NCI-H2171 treated with DMSO at 0.1 percent for 48 hours (cell line): Measurements from ENCODE around the gene MT1HL1.

ENCODE experiments used
- DNase-seq: peaks from one replicate; lab custom pipeline; 2025; lab: John Stamatoyannopoulos, UW

MT1HL1 gene

DNA sequence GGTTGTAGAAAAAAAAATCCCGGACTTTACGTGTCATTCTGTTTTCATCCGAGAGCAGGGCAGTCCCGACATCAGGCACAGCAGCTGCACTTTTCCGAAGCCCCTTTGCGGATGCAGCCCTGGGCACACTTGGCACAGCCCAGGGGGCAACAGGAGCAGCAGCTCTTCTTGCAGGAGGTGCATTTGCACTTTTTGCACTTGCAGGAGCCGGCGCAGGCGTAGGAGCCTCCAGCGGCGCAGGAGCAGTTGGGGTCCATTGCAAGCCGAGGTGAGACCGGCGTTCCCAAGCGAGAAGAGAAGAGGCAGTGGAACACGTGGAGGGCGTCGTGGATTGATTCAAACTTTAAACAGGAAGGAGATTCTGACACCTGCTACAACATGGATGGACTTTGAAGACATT, at the start of gene MT1HL1:
TSS of gene MT1HL1 (minus strand) at position 326 of the 400 bp plus-strand sequence. CDS start at position 257, 69 bp downstream.
- no peak for DNase-seq

DNA sequence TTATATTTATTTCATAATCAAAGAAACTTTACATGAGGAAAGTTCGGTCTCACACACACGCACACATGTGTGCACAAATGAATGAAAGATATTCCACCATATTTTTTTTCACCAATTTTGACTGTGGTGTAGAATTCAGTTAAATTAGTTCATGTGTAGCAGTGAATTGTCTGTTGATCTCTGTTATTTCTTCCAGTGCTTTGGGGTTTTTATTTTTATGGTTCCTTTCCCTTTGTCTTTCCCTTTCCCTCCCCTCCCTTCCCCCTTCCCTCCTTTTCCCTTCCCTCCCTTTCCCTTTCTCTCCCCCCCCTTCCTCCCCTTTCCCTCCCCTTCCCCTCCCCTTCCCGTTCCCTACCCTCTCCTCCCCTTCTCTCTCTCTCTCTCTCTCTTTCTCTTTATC, 46.7 kb upstream of the MT1HL1 start:
- no peak for DNase-seq

DNA sequence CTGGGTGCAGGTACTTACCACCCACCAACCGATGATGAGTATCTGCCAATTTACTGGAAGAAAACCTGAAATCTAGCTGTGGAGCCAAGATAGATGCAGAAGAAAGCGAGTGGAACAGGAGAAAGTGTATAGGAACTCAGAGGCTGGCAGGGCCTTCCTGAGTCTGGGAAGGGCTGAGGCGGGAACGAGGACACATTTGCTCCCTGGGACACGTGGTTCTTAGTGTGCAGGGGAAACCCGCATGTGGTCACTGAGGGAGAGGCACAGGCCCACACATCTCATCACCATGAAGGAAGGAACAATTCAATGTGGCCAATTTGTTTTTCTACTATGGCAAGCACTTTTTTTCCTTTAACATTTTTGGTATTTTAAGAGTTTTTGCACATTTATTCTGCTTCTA, 45.9 kb upstream of the MT1HL1 start:
- no peak for DNase-seq

DNA sequence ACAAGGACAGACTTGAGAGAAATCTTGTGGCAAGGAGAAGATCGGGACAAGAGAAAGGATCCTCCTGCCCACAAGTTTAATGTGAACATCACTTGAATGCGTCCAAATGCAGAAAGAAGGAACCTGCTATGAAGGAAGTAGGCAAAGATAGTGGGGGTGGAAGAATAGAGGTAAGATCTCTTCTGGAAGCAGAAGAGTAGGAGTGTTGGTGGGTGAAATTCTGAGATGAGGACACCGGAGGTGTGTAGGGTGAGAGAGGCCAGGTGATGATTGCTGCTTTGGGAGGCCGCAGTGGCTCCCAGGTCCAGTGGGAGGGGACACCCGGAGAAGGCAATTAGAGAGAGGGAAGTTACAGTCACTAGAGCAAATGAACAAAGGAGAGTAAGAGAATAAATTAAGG, 44.6 kb upstream of the MT1HL1 start:
- DNase-seq = no peak

DNA sequence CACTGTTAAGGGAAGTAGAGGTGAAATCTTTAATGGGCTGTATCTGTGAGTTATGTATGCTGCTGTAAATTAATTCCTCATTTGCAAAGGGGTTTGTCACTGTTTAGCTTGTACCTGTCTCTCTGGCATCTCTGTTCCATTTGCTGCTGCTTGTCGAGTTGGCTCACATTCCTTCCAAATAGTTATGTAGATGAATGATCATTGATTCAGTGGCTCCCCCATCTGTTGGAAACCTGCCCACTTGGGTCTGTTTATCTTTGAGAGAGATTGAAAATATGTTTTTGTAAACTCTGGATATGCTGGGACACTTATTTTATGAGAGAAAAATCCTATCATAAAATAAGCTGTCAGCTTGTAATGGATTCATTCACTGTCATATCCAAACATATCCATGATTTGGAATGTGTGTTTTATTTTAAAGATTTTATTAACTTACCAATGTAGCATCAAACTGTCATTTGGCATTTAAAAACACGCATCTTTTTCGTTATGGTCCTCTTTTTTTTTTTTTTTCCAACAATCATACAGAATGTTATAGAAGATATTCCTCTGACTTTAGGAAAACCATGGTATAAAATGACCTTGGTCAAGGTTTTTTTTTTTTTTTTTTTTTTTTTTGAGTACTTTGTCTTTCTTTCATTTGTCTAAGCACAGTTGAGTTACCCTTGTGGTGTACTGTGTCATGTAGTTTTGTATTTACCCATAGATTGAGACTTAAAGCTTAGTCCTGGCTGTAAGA, 41.2 kb upstream of the MT1HL1 start:
- peak; percentile 26 for DNase-seq

DNA sequence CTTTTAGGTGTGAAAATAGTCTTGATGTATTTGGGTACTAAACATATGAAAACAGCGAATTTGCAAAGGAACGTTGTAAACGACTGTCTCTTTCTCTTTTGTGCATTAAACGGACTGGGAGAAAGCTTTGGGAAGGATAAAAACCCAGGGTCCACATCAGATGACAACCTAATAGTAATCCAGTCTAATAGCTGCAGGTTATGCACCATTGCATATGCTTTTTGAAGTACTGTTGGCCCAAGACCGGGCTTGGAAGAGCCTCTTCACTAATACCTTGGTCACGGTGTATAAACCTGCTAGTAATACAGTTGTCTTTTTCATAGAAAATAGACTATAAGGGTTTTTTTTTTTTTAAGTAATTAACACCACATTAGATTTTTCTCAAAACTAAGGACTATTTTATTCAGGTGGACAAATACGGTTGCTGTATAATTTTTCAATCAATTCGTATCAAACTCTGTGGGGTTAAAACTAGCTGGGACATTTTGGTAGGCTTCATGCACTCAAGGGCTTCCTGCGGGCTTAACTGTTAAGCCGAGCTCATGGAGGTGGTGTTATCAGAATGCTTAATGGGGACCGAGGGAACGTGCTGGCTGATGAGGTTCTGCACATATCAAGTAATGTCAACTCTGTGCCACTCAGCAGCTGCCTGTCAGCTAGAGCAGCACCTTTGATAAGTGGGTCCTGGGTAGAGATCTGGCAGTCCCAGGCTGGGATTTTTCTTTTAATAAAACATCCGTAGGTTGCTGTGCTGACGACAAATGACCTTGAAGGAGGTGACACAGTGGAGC, 39.8 kb upstream of the MT1HL1 start:
- DNase-seq = peak; percentile 49

DNA sequence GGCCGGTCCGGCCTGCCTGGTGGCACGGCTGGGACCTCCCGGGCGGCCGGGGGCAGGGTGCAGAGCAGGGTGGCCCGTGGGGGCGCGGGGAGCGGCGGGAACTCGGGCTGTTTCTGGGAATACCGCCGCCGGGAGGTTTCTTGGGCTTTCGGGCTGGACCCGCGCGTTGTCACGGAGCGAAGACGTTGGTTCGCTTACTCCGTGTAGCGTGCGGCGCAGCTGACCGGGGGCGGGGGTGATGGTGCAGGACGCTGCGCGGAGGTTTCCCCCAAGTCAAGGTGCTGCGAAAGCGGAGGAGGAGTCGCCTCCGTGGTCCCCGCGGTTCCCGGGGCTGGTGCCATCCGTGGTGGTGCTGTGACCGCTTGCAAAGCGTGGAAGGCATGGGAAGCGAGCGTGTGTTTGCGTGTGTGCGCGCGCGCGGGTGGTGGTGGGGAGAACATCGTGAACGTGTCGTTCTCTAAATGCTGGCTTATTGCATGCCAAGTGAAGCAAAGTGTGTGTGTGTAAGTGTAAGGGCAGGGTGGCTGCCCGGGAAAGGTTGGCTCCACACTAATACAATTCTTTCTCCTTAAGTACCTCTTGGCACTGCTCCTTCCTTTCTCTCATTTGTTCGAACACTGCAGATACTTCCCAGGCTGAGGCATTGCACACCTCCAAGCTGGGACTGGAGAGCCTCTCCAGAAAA, 38.8 kb upstream of the MT1HL1 start:
- DNase-seq = peak; percentile 50

DNA sequence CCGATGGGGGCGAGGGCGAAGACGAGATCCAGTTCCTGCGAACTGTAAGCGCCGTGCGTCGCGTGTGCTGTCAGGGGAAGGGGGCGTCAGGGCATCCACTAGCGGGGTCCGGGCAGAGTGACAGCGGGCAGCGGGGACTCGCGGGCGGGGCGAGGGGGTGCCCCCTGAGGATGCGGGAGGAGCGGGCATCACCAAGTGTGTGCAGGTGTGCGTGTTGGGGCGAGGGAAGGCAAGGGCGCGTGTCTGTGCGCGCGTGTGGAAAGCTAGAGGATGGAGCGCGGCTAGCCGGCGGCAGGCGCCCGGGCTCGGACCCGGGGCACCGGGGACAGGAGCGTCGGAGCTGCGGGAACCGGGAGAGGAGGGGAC, 38.3 kb upstream of the MT1HL1 start:
- peak; percentile 25 for DNase-seq

DNA sequence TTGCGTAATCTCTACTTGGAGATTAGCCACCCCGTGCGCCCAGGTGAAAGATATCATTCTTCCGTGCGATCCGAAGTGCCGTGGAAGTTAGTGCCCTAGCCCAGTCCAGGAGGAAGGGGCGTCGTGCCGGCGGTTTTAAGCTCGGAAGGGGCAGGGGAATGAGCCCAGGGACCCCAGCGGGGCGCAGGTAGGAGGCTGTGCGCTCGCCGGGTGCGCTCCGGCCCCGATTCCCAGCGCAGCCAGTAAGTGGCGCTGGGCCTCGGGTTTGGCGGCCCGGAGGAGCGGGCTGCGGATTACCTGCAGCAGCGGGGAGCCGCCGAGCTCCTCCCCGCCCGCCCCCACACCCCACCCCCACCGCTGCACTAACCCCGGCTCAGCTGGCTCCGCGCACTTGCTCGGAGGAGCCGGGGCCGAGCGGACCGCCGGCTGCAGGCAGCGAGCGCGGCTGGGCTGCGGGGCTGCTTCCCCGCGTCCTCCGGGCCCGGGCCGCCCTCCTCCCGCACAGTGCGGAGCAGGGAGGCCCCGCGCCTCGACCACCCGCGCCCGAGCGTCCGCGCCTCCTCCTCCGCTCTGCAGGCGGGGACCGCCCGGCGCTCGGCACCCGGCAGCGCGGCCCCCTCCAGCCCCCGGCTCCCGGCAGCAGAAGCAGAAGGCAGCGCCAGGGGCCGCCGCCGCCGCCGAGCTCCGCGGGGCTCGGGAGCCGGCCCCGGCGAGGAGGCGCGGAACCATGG, 37.7 kb upstream of the MT1HL1 start, which contains the start of gene RYR2:
TSS of gene RYR2 (plus strand) at position 390 of the 731 bp plus-strand sequence. CDS start at position 728, 338 bp downstream.
- peak; percentile 71 for DNase-seq

GRCh38 chr1:237041461-237041794, 37.2 kb upstream of the MT1HL1 start:
- no peak for DNase-seq

- no peak for DNase-seq
Observed at GRCh38 chr1:237040823-237041222, 36.6 kb upstream of the MT1HL1 start.

DNA sequence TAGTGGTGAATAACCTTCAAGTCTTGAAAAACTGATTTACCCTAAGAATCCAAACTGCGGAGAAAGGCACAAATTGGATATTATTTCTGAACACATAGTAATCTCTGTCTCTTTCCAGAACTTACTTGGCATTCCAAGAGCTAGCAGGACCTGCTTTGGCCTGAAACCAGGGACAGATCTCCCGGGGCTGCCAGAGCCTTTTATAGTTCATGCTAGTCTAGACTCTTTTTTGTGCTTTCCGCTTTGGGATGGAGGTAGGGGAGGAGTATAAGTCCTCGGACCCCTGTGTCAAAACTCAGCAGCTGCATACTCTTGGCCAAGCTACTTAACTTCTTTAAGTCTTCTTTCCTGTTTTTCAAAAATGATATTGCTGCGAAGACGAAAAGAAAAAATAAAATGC, 34.0 kb upstream of the MT1HL1 start:
- no peak for DNase-seq

DNA sequence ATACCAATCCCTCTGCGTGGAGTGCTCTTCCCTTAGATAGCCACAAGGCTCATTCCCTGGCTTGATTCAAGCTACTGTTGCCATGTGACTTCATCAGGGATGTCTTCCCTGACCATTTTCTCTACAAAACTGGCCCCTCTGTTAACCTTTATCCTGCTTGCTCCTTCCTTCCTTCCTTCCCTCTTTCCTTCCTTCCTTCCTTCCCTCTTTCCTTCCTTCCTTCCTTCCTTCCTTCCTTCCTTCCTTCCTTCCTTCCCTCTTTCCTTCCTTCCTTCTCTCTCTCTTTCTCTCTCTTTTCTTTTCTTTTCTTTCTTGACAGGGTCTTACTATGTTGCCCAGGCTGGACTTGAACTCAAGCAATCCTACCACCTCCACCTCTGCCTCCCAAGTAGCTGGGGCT, 31.5 kb upstream of the MT1HL1 start:
- DNase-seq = no peak

DNA sequence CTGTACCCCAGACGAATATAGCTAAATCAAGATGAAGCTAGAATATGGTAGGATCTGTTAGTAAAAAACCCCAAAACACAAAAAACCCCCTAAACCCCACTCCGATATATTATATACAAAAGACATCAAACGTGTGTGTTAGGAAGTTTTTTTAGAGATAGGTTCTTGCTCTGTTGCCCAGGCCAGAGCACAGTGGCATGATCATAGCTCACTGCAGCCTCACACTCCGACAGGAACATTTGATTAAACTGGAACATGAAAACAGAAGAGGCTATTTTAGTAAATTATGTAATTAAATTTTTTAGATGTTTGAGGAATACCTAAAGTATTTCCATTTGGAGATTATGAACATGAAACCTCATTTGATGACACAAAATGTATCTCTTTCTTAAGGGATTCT, 29.6 kb upstream of the MT1HL1 start:
- no peak for DNase-seq

GRCh38 chr1:237033061-237033460, 28.8 kb upstream of the MT1HL1 start:
- no peak for DNase-seq

DNA sequence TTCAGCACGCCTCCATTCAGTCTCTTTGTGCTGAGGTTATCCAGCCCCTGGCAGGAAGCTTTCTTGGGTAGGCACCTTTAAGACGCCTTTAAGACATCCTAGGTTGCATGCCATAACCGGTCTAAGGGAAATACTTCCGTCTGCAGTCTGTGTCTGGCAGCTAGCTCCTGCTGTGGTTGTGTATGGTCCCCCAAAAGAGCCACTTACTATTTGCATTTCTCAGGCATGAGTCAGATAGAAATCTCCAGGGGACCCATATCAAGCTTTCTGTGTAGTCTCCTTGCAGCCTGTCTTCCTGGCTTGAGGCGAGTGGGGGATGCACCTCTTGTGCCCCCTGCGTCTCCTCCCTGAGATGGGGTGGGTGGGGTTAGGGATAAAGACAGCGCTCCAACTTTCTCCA, 27.8 kb upstream of the MT1HL1 start:
- no peak for DNase-seq

- no peak for DNase-seq
Observed at GRCh38 chr1:237031480-237031879, 27.2 kb upstream of the MT1HL1 start.

- DNase-seq = no peak
Observed at GRCh38 chr1:237029850-237030535, 25.8 kb upstream of the MT1HL1 start.

DNA sequence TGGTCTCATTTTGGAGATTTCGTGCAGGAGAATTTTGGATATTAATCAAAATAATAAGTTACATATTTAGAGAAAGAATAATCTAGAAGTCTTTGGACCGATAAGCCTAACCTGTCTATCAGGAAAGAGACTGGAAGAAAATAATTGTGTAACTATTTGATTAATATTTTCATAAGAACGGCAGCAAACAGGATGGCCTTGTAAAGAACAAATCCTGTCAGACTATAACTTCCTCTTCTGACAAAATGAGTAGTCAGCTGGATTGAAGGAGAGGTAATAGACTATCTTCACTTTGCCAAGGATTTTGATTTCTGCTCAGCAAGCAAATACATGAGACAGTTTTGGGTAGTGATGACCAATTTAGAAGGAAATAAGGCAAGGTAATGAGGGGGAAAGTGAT, 25.0 kb upstream of the MT1HL1 start:
- no peak for DNase-seq

DNA sequence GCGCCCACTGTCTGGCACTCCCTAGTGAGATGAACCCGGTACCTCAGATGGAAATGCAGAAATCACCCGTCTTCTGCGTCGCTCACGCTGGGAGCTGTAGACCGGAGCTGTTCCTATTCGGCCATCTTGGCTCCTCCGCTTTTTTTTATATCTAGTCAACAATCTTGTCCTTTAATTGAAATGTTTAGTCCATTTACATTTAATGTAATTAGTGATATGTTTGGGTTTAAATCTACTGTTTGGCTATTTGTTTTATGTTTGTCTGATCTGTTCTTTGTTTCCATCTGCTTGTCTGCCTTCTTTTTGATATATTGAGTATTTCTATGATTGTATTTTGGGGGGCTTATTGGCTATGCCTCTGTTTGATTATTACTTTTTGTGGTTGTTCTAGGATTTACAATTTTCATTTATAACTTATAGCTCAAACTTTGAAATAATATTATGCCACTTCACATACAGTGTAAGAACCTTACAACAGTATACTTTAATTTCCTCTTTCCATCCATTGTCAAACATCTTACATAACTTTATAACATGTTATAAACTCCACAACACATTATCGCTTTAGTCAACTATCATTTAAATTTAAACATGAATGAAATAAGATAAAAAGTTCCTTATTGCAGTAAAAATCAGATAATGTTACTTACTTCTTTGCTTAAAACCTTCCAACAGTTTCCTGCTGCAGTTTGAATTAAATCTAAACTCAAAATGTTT, 21.3 kb upstream of the MT1HL1 start:
- no peak for DNase-seq

- DNase-seq = no peak
Observed at GRCh38 chr1:237018896-237019295, 14.7 kb upstream of the MT1HL1 start.
